ENCODE measurements around the gene PHF13.

GRCh38 chr1:6581561-6582305 is 31.8 kb upstream of the PHF13 start:
- TF ChIP-seq RCOR1 (IDR thresholded peaks at IDR 0.05; ENCODE audit: low read depth, low read length): no peak
- no peak for TF ChIP-seq SREBF2 (IDR thresholded peaks at IDR 0.05)
- TF ChIP-seq, protein P1, sequence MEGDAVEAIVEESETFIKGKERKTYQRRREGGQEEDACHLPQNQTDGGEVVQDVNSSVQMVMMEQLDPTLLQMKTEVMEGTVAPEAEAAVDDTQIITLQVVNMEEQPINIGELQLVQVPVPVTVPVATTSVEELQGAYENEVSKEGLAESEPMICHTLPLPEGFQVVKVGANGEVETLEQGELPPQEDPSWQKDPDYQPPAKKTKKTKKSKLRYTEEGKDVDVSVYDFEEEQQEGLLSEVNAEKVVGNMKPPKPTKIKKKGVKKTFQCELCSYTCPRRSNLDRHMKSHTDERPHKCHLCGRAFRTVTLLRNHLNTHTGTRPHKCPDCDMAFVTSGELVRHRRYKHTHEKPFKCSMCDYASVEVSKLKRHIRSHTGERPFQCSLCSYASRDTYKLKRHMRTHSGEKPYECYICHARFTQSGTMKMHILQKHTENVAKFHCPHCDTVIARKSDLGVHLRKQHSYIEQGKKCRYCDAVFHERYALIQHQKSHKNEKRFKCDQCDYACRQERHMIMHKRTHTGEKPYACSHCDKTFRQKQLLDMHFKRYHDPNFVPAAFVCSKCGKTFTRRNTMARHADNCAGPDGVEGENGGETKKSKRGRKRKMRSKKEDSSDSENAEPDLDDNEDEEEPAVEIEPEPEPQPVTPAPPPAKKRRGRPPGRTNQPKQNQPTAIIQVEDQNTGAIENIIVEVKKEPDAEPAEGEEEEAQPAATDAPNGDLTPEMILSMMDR (IDR thresholded peaks at IDR 0.05): no peak

Data from A549 (cell line).